HG02870 (cell line): ENCODE measurements around the gene ISM1.

ENCODE experiments used
- ATAC-seq: cut with Tn5 transposase; IDR thresholded peaks from one replicate; pipeline ENCODE4 v1.9.1; 2021; ENCODE audit warnings: mild to moderate bottlenecking, moderate library complexity; ENCODE audit not compliant: unreplicated experiment

The ISM1 gene

GRCh38 chr20:13302647-13303450 lies 81.8 kb downstream of the ISM1 start:
- peak; percentile 85 for ATAC-seq

- no peak for ATAC-seq
Observed at GRCh38 chr20:13305284-13305683, 84.2 kb downstream of the ISM1 start.

- no peak for ATAC-seq
Observed at GRCh38 chr20:13307562-13308163, 86.6 kb downstream of the ISM1 start.

GRCh38 chr20:13312300-13312699 lies 91.2 kb downstream of the ISM1 start:
- no peak for ATAC-seq

GRCh38 chr20:13313201-13313600 lies 92.1 kb downstream of the ISM1 start:
- no peak for ATAC-seq

GRCh38 chr20:13317439-13317838 lies 96.4 kb downstream of the ISM1 start:
- ATAC-seq, result no peak

- ATAC-seq, result no peak
Observed at GRCh38 chr20:13318871-13319521, 97.9 kb downstream of the ISM1 start.

GRCh38 chr20:13320702-13321101 lies 99.6 kb downstream of the ISM1 start:
- no peak for ATAC-seq

GRCh38 chr20:13321416-13321815 lies 100.3 kb downstream of the ISM1 start:
- ATAC-seq, result no peak

GRCh38 chr20:13322198-13322597 lies 101.1 kb downstream of the ISM1 start:
- no peak for ATAC-seq

GRCh38 chr20:13322621-13323020 lies 101.5 kb downstream of the ISM1 start:
- no peak for ATAC-seq

GRCh38 chr20:13325033-13325432 lies 104.0 kb downstream of the ISM1 start:
- no peak for ATAC-seq

- no peak for ATAC-seq
Observed at GRCh38 chr20:13325796-13326340, 104.8 kb downstream of the ISM1 start.

- no peak for ATAC-seq
Observed at GRCh38 chr20:13331536-13331935, 110.5 kb downstream of the ISM1 start.

- ATAC-seq, result no peak
Observed at GRCh38 chr20:13333036-13333435, 112.0 kb downstream of the ISM1 start.

GRCh38 chr20:13333793-13334192 lies 112.7 kb downstream of the ISM1 start:
- ATAC-seq, result no peak

- peak; percentile 43 for ATAC-seq
Observed at GRCh38 chr20:13336308-13337089, 115.4 kb downstream of the ISM1 start.

- no peak for ATAC-seq
Observed at GRCh38 chr20:13337090-13337784, 116.2 kb downstream of the ISM1 start.

GRCh38 chr20:13338097-13338661 lies 117.1 kb downstream of the ISM1 start:
- no peak for ATAC-seq

GRCh38 chr20:13338999-13339411 lies 117.9 kb downstream of the ISM1 start:
- ATAC-seq, result no peak
